Endothelial cell of umbilical vein (primary cell): ENCODE data around the gene KLHDC1. TPM values are rescaled to one million over a fixed set of nuclear protein-coding genes. Genes with fewer than 3 reads are reported as not detected.
"Not testable (repeated sequence)": the region's sequence is repeated elsewhere in the genome, so short reads cannot be mapped to it uniquely, and the experiment has no call there.

Experiments
- BruUV-seq: library from RNA; stranded (reverse); fragments of 400-500 nt; replicated peaks from 2 replicates; lab custom pipeline; 2021; lab: Mats Ljungman, UMichigan
- CTCF ChIA-PET: fragments of 300-600, 350-600 bp; sonication (Branson Sonifier 250); formaldehyde crosslinking; loops from one replicate; lab custom pipeline; 2021; ENCODE audit warnings: antibody characterized with exemption, inconsistent platforms; lab: Charles Lee
- POLR2A ChIA-PET: fragments of 300-600, 350-600 bp; sonication (Branson Sonifier 250); formaldehyde crosslinking; loops from one replicate; lab custom pipeline; 2021; ENCODE audit warnings: antibody characterized with exemption, inconsistent platforms; lab: Charles Lee
- DNase-seq: peaks from one replicate; pipeline ENCODE4 v3.0.0-alpha.2; 2011; ENCODE audit warnings: low read depth, low spot score
- FAIRE-seq: peaks from 2 replicates; lab custom pipeline; 2011; peaks lifted over from hg19 to GRCh38; lab: Jason Lieb, UNC
- H2AFZ ChIP-seq: 2 replicates; pipeline ENCODE4 v1.6.0; 2012; ENCODE audit warnings: low read depth, low read length, control low read depth, inconsistent platforms
- H3K27ac ChIP-seq: 2 replicates; pipeline ENCODE4 v1.5.1; 2011; ENCODE audit warnings: low read depth, mild to moderate bottlenecking, control low read depth, low read length, moderate library complexity; ENCODE audit not compliant: insufficient read depth
- H3K27me3 ChIP-seq, 2 experiments: 2 replicates each; pipeline versions ENCODE4 v1.6.0 to v1.6.1; 2011; ENCODE audit warnings: low read length in 2 of 2, mixed read lengths in 1 of 2; ENCODE audit not compliant: control insufficient read depth in 2 of 2, insufficient read depth in 2 of 2
- H3K36me3 ChIP-seq, 2 experiments: 2 replicates in 1 of 2; 3 replicates in 1 of 2; pipeline ENCODE4 v1.5.1; 2011; ENCODE audit warnings: low read length in 2 of 2, mild to moderate bottlenecking in 1 of 2, moderate library complexity in 1 of 2; ENCODE audit not compliant: control insufficient read depth in 2 of 2, insufficient read depth in 2 of 2; ENCODE audit errors: extremely low read depth in 1 of 2
- H3K4me1 ChIP-seq: 3 replicates; pipeline ENCODE4 v1.5.1; 2011; ENCODE audit warnings: mild to moderate bottlenecking, low read length; ENCODE audit not compliant: control insufficient read depth, insufficient read depth; ENCODE audit errors: extremely low read depth
- H3K4me2 ChIP-seq: 2 replicates; pipeline ENCODE4 v1.6.1; 2011; ENCODE audit warnings: low read length, control low read depth, mixed read lengths; ENCODE audit not compliant: insufficient read depth
- H3K4me3 ChIP-seq, 3 experiments: fragments of 200-600 bp in 1 of 3; sonication (generic), shearing (Covaris generic) in 1 of 3; replicated peaks in 1 of 3; 2 replicates each; pipeline ENCODE4 v1.5.1; 2011 to 2016; ENCODE audit warnings: control low read depth in 3 of 3, low read length in 3 of 3, mild to moderate bottlenecking in 2 of 3, inconsistent platforms in 1 of 3, low read depth in 1 of 3, moderate library complexity in 1 of 3; ENCODE audit not compliant: insufficient read depth in 1 of 3
- H3K79me2 ChIP-seq: 2 replicates; pipeline ENCODE4 v1.6.0; 2012; ENCODE audit warnings: low read length, inconsistent platforms; ENCODE audit not compliant: control insufficient read depth, insufficient read depth
- H3K9ac ChIP-seq: replicated peaks from 2 replicates; pipeline ENCODE3; 2011; ENCODE audit warnings: low read length, control low read depth; ENCODE audit not compliant: insufficient read depth; ENCODE audit errors: extremely low read depth
- H3K9me1 ChIP-seq: replicated peaks from 3 replicates; pipeline ENCODE4 v1.6.0; 2011; ENCODE audit warnings: mild to moderate bottlenecking, low read length; ENCODE audit not compliant: control insufficient read depth, insufficient read depth; ENCODE audit errors: extremely low read depth
- H3K9me3 ChIP-seq: replicated peaks from 2 replicates; pipeline ENCODE4 v1.5.1; 2012; ENCODE audit warnings: low read length, inconsistent platforms; ENCODE audit not compliant: control insufficient read depth, insufficient read depth
- H4K20me1 ChIP-seq: replicated peaks from 2 replicates; pipeline ENCODE3; 2011; ENCODE audit warnings: mild to moderate bottlenecking, low read length; ENCODE audit not compliant: control insufficient read depth, insufficient read depth; ENCODE audit errors: extremely low read depth
- CTCF ChIP-seq, 2 donors: IDR thresholded peaks; 1 replicate in 1 of 2; 2 replicates in 1 of 2; pipeline ENCODE4 v1.5.1; 2011; ENCODE audit warnings: low read length in 2 of 2, mild to moderate bottlenecking in 2 of 2, moderate library complexity in 2 of 2, control low read depth in 1 of 2, inconsistent platforms in 1 of 2, low read depth in 1 of 2; ENCODE audit not compliant: insufficient read depth in 1 of 2; ENCODE audit errors: extremely low read depth in 1 of 2
- EZH2 ChIP-seq: IDR thresholded peaks from 2 replicates; pipeline ENCODE4 v1.6.1; 2012; ENCODE audit warnings: borderline replicate concordance, low read depth, mild to moderate bottlenecking, moderate library complexity, low read length, inconsistent platforms; ENCODE audit not compliant: severe bottlenecking
- FOS ChIP-seq: IDR thresholded peaks from 2 replicates; pipeline ENCODE4 v1.6.1; 2011; ENCODE audit warnings: mild to moderate bottlenecking, low read length, moderate library complexity, borderline replicate concordance; ENCODE audit not compliant: insufficient read depth
- GATA2 ChIP-seq: IDR thresholded peaks from 2 replicates; pipeline ENCODE4 v1.7.0; 2011; ENCODE audit warnings: low read depth, mild to moderate bottlenecking, moderate library complexity, mixed read lengths, low read length; ENCODE audit not compliant: insufficient read length, insufficient read depth
- JUN ChIP-seq: IDR thresholded peaks from 2 replicates; pipeline ENCODE4 v1.6.1; 2011; ENCODE audit warnings: borderline replicate concordance, low read depth; ENCODE audit not compliant: insufficient read length, insufficient read depth
- MYC ChIP-seq: IDR thresholded peaks from one replicate; pipeline ENCODE4 v1.6.1; 2011; ENCODE audit warnings: mild to moderate bottlenecking, low read depth, low read length
- POLR2A ChIP-seq: IDR thresholded peaks from 2 replicates; pipeline ENCODE4 v1.6.1; 2012; ENCODE audit warnings: low read depth, mild to moderate bottlenecking, control low read depth, low read length
- POLR2AphosphoS5 ChIP-seq: IDR thresholded peaks from 2 replicates; pipeline ENCODE4 v1.6.1; 2012; ENCODE audit warnings: low read depth, mild to moderate bottlenecking, control low read depth, low read length, moderate library complexity; ENCODE audit not compliant: insufficient read depth
- dilution Hi-C: fragments of 300-500 bp; cut with MboI; formaldehyde crosslinking; loops from one replicate; pipeline ENCODE4 v1.15.0; 2019; ENCODE audit warnings: low sequenced_read_pairs; ENCODE audit not compliant: extremely low pct_ligation_motif_present
- intact Hi-C: fragments of 100-400 bp; cut with micrococcal nuclease; formaldehyde crosslinking; loops from one replicate; pipeline ENCODE4 v1.10.0; 2022
- polyA plus RNA-seq, 4 experiments: library from polyadenylated mRNA; depleted of rRNA in 3 of 4; stranded (reverse) in 3 of 4; unstranded in 1 of 4; fragments of >200 nt; gene quantifications; 2 replicates each; pipeline versions ENCODE4 v1.2.1 to v1.2.3, GENCODE V29; 2011 to 2012; ENCODE audit warnings: missing spikeins in 1 of 4
- total RNA-seq: library from RNA; stranded (reverse); gene quantifications from 2 replicates; pipeline ENCODE4 v1.2.3, GENCODE V29; 2021
- TF ChIP-seq, protein P1 (sequence below): IDR thresholded peaks from 2 replicates; pipeline ENCODE4 v1.6.1; 2011; ENCODE audit not compliant: insufficient read depth, insufficient read length

The KLHDC1 gene
- total and polyA plus RNA-seq, 2 donors (not counting 3 experiments of a cell fraction or from before 2014, with no cell fraction given): 0.77 to 1.2 TPM

DNA sequence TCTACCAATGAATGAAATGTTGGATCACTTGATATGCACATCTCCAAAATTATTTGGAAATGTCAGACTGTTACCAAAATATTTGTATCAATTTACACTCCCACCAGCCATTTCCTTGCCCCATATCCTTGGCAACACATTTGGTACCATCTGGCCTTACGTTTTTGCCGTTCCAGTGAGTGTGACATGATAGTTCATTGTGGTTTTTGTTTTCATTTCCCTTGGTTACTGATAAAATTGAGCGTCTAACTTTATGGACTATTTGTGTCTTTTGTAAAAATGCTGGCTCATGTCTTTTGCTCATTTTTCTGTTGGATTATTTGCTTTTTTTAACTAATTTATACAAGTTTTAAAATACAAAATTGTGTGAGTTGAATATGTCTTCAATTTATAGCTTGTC is 11.0 kb downstream of the KLHDC1 start:
- dilution Hi-C loops: no loop called here
- ChIA-PET CTCF (interaction anchor here (0.7 kb wide), 1 partner anchor 24 kb away, joined by 3 read pairs; no protein-coding TSS in a partner anchor), POLR2A (no interaction called here)
- Histone ChIP-seq H3K4me2 (no peak overlapping the region), H3K9ac (no peak overlapping the region), H3K4me1 (no peaks in the 10 kb centered on the region), H2AFZ (no peak overlapping the region), H3K79me2 (no peaks in the 10 kb centered on the region), H3K4me3 (no peak overlapping the region), H4K20me1 (no peaks in the 10 kb centered on the region), H3K27ac (no peak overlapping the region), H3K9me1 (no peaks in the 10 kb centered on the region), H3K36me3 (no peaks in the 10 kb centered on the region), H3K9me3 (no peaks in the 10 kb centered on the region), H3K27me3 (no peaks in the 10 kb centered on the region)
- no peak for DNase-seq
- no peak for FAIRE-seq
- BruUV-seq: no TSS peak
- intact Hi-C loops: no loop called here
- no peak for TF ChIP-seq EZH2
- no peak for TF ChIP-seq FOS
- TF ChIP-seq GATA2: no peak
- TF ChIP-seq POLR2A: no peak
- no peak for TF ChIP-seq MYC
- TF ChIP-seq, protein P1, sequence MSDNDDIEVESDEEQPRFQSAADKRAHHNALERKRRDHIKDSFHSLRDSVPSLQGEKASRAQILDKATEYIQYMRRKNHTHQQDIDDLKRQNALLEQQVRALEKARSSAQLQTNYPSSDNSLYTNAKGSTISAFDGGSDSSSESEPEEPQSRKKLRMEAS: no peak
- TF ChIP-seq CTCF (IDR thresholded peaks at IDR 0.05; ENCODE audit: extremely low read depth in 1 of 2, insufficient read depth in 1 of 2, low read depth in 1 of 2, low read length in 2 of 2): no peak
- TF ChIP-seq POLR2AphosphoS5: no peak
- TF ChIP-seq JUN: no peak

GRCh38 chr14:49704471-49704870 is 11.6 kb downstream of the KLHDC1 start:
- DNase-seq, intact Hi-C loops, H3K79me2 ChIP-seq, H3K9ac ChIP-seq, FAIRE-seq, H3K9me1 ChIP-seq, H3K4me2 ChIP-seq, dilution Hi-C loops, H3K4me1 ChIP-seq, H3K9me3 ChIP-seq, POLR2A ChIA-PET, H3K27ac ChIP-seq, H4K20me1 ChIP-seq, H3K4me3 ChIP-seq, H2AFZ ChIP-seq, H3K36me3 ChIP-seq, H3K27me3 ChIP-seq, BruUV-seq: not testable (repeated sequence)
- CTCF ChIA-PET: interaction anchor here (0.7 kb wide), 1 partner anchor 24 kb away, joined by 3 read pairs; no protein-coding TSS in a partner anchor

GRCh38 chr14:49710993-49711392 is 18.1 kb downstream of the KLHDC1 start:
- CTCF ChIA-PET, POLR2A ChIA-PET: not testable (repeated sequence)

More at GRCh38 chr14:49710993-49711392, 18.1 kb downstream of the KLHDC1 start:
- H3K27me3 ChIP-seq, H3K4me1 ChIP-seq, dilution Hi-C loops, H3K9me3 ChIP-seq, BruUV-seq, H3K36me3 ChIP-seq, H3K4me2 ChIP-seq, H3K9me1 ChIP-seq, H3K79me2 ChIP-seq, H2AFZ ChIP-seq, H3K9ac ChIP-seq, FAIRE-seq, intact Hi-C loops, H4K20me1 ChIP-seq, H3K4me3 ChIP-seq, H3K27ac ChIP-seq, DNase-seq: not testable (repeated sequence)
